SK-N-SH treated with all-trans-retinoic acid at 6 μM for 48 hours (cell line): ENCODE data around the gene KRT40.

Experiments used
- ATAC-seq: fragments of 200-7000 bp; cut with Tn5 transposase; 3 replicates; pipeline ENCODE4 v1.9.1; 2020; ENCODE audit warnings: mild to moderate bottlenecking, moderate library complexity
- ARNTL ChIP-seq: fragments of 450-650 bp; formaldehyde crosslinking; IDR thresholded peaks from 2 replicates; pipeline ENCODE4 v1.5.0; 2020; ENCODE audit warnings: low read depth, mild to moderate bottlenecking, moderate library complexity, borderline replicate concordance
- BACH2 ChIP-seq: fragments of 250-450 bp; sonication (Bioruptor Pico); IDR thresholded peaks from 2 replicates; pipeline ENCODE4 v1.9.0; 2021; ENCODE audit warnings: mild to moderate bottlenecking, borderline replicate concordance
- CSDC2 ChIP-seq: fragments of 250-450 bp; sonication (Bioruptor Pico); IDR thresholded peaks from 2 replicates; pipeline ENCODE4 v1.5.0; 2020; ENCODE audit warnings: mild to moderate bottlenecking, moderate library complexity
- ESRRG ChIP-seq: fragments of 250-450 bp; sonication (Bioruptor Pico); IDR thresholded peaks from 2 replicates; pipeline ENCODE4 v1.6.1; 2021; ENCODE audit warnings: mild to moderate bottlenecking
- GLIS3 ChIP-seq: fragments of 250-450 bp; sonication (Bioruptor Pico); IDR thresholded peaks from 2 replicates; pipeline ENCODE4 v1.5.0; 2020; ENCODE audit warnings: mild to moderate bottlenecking, moderate library complexity
- ISL1 ChIP-seq: fragments of 250-450 bp; sonication (Bioruptor Pico); IDR thresholded peaks from 2 replicates; pipeline ENCODE4 v2.1.2; 2022; ENCODE audit warnings: mild to moderate bottlenecking, moderate library complexity
- OSR1 ChIP-seq: fragments of 250-450 bp; sonication (Bioruptor Pico); IDR thresholded peaks from 2 replicates; pipeline ENCODE4 v1.8.0; 2022; ENCODE audit warnings: moderate library complexity, mild to moderate bottlenecking, inconsistent platforms
- POU6F1 ChIP-seq: fragments of 250-450 bp; sonication (Bioruptor Pico); IDR thresholded peaks from 2 replicates; pipeline ENCODE4 v1.8.0; 2021; ENCODE audit warnings: low read depth, mild to moderate bottlenecking, moderate library complexity, borderline replicate concordance
- PPARA ChIP-seq: fragments of 250-450 bp; sonication (Bioruptor Pico); IDR thresholded peaks from 2 replicates; pipeline ENCODE4 v1.5.0; 2020; ENCODE audit warnings: mild to moderate bottlenecking, borderline replicate concordance
- RARB ChIP-seq: fragments of 250-450 bp; sonication (Bioruptor Pico); IDR thresholded peaks from 2 replicates; pipeline ENCODE4 v1.8.0; 2021; ENCODE audit warnings: mild to moderate bottlenecking, moderate library complexity
- SNAI2 ChIP-seq: fragments of 250-450 bp; sonication (Bioruptor Pico); IDR thresholded peaks from 2 replicates; pipeline ENCODE4 v1.5.0; 2020; ENCODE audit warnings: mild to moderate bottlenecking, moderate library complexity
- TCF4 ChIP-seq: fragments of 250-450 bp; sonication (Bioruptor Pico); IDR thresholded peaks from 2 replicates; pipeline ENCODE4 v1.8.0; 2021; ENCODE audit warnings: mild to moderate bottlenecking, moderate library complexity, borderline replicate concordance
- TOX ChIP-seq: fragments of 250-450 bp; sonication (Bioruptor Pico); IDR thresholded peaks from 2 replicates; pipeline ENCODE4 v1.8.0; 2021; ENCODE audit warnings: mild to moderate bottlenecking, moderate library complexity, borderline replicate concordance
- TSHZ2 ChIP-seq: fragments of 250-450 bp; sonication (Bioruptor Pico); IDR thresholded peaks from 2 replicates; pipeline ENCODE4 v1.5.0; 2020; ENCODE audit warnings: mild to moderate bottlenecking, moderate library complexity
- ZC3H10 ChIP-seq: fragments of 250-450 bp; sonication (Bioruptor Pico); IDR thresholded peaks from 2 replicates; pipeline ENCODE4 v1.5.1; 2021; ENCODE audit warnings: mild to moderate bottlenecking, moderate library complexity
- ZFP3 ChIP-seq: fragments of 250-450 bp; sonication (Bioruptor Pico); IDR thresholded peaks from 2 replicates; pipeline ENCODE4 v1.5.0; 2020; ENCODE audit warnings: mild to moderate bottlenecking, moderate library complexity
- ZFP30 ChIP-seq: fragments of 450-650 bp; formaldehyde crosslinking; IDR thresholded peaks from 2 replicates; pipeline ENCODE4 v1.5.0; 2022; ENCODE audit warnings: mild to moderate bottlenecking, moderate library complexity
- ZNF70 ChIP-seq: fragments of 450-650 bp; formaldehyde crosslinking; IDR thresholded peaks from 2 replicates; pipeline ENCODE4 v1.5.0; 2020; ENCODE audit warnings: mild to moderate bottlenecking, moderate library complexity
- ZNF8 ChIP-seq: fragments of 450-650 bp; formaldehyde crosslinking; IDR thresholded peaks from 2 replicates; pipeline ENCODE4 v1.5.0; 2020; ENCODE audit warnings: mild to moderate bottlenecking, moderate library complexity
- TF ChIP-seq, protein P1 (sequence below): fragments of 250-450 bp; sonication (Bioruptor Pico); IDR thresholded peaks from 2 replicates; pipeline ENCODE4 v1.5.1; 2020; ENCODE audit warnings: low read depth, mild to moderate bottlenecking, moderate library complexity
- TF ChIP-seq, protein P2 (sequence below): fragments of 250-450 bp; sonication (Bioruptor Pico); IDR thresholded peaks from 2 replicates; pipeline ENCODE4 v1.8.0; 2020; ENCODE audit warnings: mild to moderate bottlenecking, moderate library complexity, borderline replicate concordance
- TF ChIP-seq, protein P3 (sequence below): fragments of 250-450 bp; sonication (Bioruptor Pico); IDR thresholded peaks from 2 replicates; pipeline ENCODE4 v1.5.1; 2021; ENCODE audit warnings: mild to moderate bottlenecking, moderate library complexity

KRT40 gene

GRCh38 chr17:40950176-40950575 is 34.0 kb downstream of the KRT40 start:
- ATAC-seq: no peak
- TF ChIP-seq ZNF70 (CRISPR knock-in tag): no peak
- no peak for TF ChIP-seq ISL1 (CRISPR knock-in tag)
- TF ChIP-seq PPARA (CRISPR knock-in tag): no peak
- TF ChIP-seq TOX (CRISPR knock-in tag): no peak
- no peak for TF ChIP-seq ARNTL (CRISPR knock-in tag)
- no peak for TF ChIP-seq ZNF8 (CRISPR knock-in tag)
- TF ChIP-seq, protein P1, sequence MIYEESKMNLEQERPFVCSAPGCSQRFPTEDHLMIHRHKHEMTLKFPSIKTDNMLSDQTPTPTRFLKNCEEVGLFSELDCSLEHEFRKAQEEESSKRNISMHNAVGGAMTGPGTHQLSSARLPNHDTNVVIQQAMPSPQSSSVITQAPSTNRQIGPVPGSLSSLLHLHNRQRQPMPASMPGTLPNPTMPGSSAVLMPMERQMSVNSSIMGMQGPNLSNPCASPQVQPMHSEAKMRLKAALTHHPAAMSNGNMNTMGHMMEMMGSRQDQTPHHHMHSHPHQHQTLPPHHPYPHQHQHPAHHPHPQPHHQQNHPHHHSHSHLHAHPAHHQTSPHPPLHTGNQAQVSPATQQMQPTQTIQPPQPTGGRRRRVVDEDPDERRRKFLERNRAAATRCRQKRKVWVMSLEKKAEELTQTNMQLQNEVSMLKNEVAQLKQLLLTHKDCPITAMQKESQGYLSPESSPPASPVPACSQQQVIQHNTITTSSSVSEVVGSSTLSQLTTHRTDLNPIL (CRISPR knock-in tag): no peak

DNA sequence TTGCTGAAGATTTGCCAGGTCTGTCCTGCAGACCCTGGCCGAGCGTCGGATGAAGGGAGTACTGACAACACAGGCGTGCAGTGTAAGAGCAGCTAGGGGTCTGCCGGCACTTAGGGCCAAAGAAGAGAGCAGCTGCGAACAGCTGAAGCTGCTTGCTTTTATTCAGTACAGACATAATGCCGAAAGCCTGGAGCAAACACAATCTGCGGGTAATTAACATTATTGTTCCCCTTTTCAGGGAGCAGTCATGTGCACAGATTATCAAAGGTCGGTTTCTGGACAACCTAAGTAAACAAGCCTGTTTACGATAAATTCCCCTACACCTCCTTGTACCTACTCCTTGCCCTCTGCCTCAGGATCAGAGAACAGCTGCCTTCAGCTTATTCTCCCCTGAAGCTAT is 34.7 kb downstream of the KRT40 start:
- ATAC-seq: no peak; the same call in 2 of the 3 replicates
- TF ChIP-seq TCF4 (no peak), ZNF8 (CRISPR knock-in tag) (no peak), RARB (CRISPR knock-in tag) (no peak), GLIS3 (CRISPR knock-in tag) (no peak), BACH2 (CRISPR knock-in tag) (no peak), TOX (CRISPR knock-in tag) (no peak), POU6F1 (CRISPR knock-in tag) (no peak), ZFP30 (CRISPR knock-in tag) (no peak), OSR1 (CRISPR knock-in tag) (no peak), ISL1 (CRISPR knock-in tag) (no peak), TSHZ2 (no peak), ESRRG (CRISPR knock-in tag) (no peak)
- TF ChIP-seq, protein P1 (CRISPR knock-in tag): no peak
- TF ChIP-seq, protein P2, sequence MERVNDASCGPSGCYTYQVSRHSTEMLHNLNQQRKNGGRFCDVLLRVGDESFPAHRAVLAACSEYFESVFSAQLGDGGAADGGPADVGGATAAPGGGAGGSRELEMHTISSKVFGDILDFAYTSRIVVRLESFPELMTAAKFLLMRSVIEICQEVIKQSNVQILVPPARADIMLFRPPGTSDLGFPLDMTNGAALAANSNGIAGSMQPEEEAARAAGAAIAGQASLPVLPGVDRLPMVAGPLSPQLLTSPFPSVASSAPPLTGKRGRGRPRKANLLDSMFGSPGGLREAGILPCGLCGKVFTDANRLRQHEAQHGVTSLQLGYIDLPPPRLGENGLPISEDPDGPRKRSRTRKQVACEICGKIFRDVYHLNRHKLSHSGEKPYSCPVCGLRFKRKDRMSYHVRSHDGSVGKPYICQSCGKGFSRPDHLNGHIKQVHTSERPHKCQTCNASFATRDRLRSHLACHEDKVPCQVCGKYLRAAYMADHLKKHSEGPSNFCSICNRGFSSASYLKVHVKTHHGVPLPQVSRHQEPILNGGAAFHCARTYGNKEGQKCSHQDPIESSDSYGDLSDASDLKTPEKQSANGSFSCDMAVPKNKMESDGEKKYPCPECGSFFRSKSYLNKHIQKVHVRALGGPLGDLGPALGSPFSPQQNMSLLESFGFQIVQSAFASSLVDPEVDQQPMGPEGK (CRISPR knock-in tag): no peak
- TF ChIP-seq, all 23 proteins: peak for 0

DNA sequence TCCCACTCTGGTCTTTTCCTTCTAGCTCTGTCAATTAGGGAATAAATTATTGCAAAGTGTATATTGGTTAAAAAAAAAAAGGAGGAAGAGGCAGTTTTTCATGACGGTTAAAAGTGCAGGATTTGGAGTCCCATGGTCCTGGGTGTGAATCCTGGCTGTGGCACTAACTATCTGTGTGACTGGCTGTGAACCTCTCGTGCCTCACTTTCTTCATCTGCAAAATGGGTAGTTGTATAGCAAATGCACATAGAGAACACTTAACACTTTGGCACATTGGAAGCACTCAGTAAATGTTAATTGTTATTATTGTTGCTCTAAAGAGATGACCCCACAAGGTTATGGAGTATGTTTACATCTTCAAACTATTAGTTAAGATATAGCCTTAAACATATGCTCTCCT is 36.2 kb downstream of the KRT40 start:
- ATAC-seq: no peak
- TF ChIP-seq ZFP30 (CRISPR knock-in tag) (no peak), GLIS3 (CRISPR knock-in tag) (no peak), TOX (CRISPR knock-in tag) (no peak), ZC3H10 (CRISPR knock-in tag) (no peak), ZNF70 (CRISPR knock-in tag) (no peak), ESRRG (CRISPR knock-in tag) (no peak), CSDC2 (CRISPR knock-in tag) (no peak), TCF4 (no peak)

DNA sequence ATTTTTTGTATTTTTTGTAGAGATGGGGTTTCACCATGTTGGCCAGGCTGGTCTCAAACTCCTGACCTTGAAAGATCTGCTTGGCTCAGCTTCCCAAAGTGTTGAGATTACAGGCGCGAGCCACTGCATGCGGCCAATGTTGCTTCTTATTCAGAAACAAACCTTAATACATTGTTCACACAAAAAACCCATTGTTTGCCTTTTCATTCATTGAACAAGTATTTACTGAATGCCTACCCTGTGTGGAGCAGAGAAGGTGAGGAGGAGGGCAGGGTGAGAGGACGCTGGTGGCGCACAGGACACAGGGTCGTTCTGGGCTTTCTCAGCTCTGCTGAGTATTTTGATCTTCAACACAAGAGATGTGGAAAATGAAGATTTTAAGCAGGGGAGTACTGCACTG is 38.7 kb downstream of the KRT40 start:
- no peak for ATAC-seq
- TF ChIP-seq SNAI2 (CRISPR knock-in tag) (no peak), POU6F1 (CRISPR knock-in tag) (no peak), ESRRG (CRISPR knock-in tag) (no peak), ZFP3 (CRISPR knock-in tag) (no peak), RARB (CRISPR knock-in tag) (no peak), ARNTL (CRISPR knock-in tag) (no peak)
- TF ChIP-seq, protein P1 (CRISPR knock-in tag): no peak
- TF ChIP-seq, protein P3, sequence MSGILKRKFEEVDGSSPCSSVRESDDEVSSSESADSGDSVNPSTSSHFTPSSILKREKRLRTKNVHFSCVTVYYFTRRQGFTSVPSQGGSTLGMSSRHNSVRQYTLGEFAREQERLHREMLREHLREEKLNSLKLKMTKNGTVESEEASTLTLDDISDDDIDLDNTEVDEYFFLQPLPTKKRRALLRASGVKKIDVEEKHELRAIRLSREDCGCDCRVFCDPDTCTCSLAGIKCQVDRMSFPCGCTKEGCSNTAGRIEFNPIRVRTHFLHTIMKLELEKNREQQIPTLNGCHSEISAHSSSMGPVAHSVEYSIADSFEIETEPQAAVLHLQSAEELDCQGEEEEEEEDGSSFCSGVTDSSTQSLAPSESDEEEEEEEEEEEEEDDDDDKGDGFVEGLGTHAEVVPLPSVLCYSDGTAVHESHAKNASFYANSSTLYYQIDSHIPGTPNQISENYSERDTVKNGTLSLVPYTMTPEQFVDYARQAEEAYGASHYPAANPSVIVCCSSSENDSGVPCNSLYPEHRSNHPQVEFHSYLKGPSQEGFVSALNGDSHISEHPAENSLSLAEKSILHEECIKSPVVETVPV (CRISPR knock-in tag): no peak
